HL-60 (cell line): ENCODE data around the gene DNAH2.

Experiments
- GABPA ChIP-seq: IDR thresholded peaks from 2 replicates; pipeline ENCODE4 v1.6.1; 2012; ENCODE audit warnings: low read depth
- POLR2AphosphoS5 ChIP-seq: IDR thresholded peaks from 2 replicates; pipeline ENCODE4 v1.6.1; 2012; ENCODE audit warnings: low read depth
- TF ChIP-seq, protein P1 (sequence below): IDR thresholded peaks from one replicate; pipeline ENCODE4 v1.5.1; 2011; ENCODE audit warnings: low read length, control low read depth, inconsistent platforms; ENCODE audit not compliant: insufficient read depth
- TF ChIP-seq, protein P2 (sequence below): IDR thresholded peaks from 2 replicates; pipeline ENCODE4 v1.6.1; 2012; ENCODE audit warnings: low read depth; ENCODE audit not compliant: insufficient replicate concordance

DNA sequence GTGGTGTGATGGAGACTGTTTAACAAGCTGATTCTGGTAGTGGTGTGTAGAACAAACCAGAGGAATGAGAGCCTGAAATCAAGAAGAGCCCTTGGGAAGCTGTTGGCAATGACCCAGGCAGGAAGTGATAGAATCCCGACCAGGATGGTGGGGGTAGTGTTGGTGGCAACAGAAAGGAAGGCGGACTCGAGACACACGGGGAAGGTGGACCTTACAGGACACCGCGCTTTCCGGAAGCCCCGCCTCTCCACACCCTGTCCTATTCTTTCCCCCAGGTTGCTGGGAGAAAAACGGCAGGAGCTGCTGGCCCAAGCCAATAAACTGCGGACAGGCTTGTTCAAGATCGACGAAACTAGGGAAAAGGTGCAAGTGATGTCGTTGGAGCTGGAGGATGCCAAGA lies 86.4 kb downstream of the DNAH2 start:
- TF ChIP-seq, protein P1, sequence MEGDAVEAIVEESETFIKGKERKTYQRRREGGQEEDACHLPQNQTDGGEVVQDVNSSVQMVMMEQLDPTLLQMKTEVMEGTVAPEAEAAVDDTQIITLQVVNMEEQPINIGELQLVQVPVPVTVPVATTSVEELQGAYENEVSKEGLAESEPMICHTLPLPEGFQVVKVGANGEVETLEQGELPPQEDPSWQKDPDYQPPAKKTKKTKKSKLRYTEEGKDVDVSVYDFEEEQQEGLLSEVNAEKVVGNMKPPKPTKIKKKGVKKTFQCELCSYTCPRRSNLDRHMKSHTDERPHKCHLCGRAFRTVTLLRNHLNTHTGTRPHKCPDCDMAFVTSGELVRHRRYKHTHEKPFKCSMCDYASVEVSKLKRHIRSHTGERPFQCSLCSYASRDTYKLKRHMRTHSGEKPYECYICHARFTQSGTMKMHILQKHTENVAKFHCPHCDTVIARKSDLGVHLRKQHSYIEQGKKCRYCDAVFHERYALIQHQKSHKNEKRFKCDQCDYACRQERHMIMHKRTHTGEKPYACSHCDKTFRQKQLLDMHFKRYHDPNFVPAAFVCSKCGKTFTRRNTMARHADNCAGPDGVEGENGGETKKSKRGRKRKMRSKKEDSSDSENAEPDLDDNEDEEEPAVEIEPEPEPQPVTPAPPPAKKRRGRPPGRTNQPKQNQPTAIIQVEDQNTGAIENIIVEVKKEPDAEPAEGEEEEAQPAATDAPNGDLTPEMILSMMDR = no peak
- TF ChIP-seq GABPA (no peak), POLR2AphosphoS5 (no peak)
- TF ChIP-seq, protein P2, sequence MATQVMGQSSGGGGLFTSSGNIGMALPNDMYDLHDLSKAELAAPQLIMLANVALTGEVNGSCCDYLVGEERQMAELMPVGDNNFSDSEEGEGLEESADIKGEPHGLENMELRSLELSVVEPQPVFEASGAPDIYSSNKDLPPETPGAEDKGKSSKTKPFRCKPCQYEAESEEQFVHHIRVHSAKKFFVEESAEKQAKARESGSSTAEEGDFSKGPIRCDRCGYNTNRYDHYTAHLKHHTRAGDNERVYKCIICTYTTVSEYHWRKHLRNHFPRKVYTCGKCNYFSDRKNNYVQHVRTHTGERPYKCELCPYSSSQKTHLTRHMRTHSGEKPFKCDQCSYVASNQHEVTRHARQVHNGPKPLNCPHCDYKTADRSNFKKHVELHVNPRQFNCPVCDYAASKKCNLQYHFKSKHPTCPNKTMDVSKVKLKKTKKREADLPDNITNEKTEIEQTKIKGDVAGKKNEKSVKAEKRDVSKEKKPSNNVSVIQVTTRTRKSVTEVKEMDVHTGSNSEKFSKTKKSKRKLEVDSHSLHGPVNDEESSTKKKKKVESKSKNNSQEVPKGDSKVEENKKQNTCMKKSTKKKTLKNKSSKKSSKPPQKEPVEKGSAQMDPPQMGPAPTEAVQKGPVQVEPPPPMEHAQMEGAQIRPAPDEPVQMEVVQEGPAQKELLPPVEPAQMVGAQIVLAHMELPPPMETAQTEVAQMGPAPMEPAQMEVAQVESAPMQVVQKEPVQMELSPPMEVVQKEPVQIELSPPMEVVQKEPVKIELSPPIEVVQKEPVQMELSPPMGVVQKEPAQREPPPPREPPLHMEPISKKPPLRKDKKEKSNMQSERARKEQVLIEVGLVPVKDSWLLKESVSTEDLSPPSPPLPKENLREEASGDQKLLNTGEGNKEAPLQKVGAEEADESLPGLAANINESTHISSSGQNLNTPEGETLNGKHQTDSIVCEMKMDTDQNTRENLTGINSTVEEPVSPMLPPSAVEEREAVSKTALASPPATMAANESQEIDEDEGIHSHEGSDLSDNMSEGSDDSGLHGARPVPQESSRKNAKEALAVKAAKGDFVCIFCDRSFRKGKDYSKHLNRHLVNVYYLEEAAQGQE = no peak
